HepG2 (cell line): Measurements from ENCODE around the gene S100A7.

ENCODE experiments used
- BORCS8-MEF2B ChIP-seq: sonication (generic); formaldehyde crosslinking; IDR thresholded peaks from 2 replicates; pipeline ENCODE4 v1.8.0; 2022; ENCODE audit warnings: mild to moderate bottlenecking, missing genetic modification reagents
- FOXM1 ChIP-seq: sonication (generic); formaldehyde crosslinking; IDR thresholded peaks from 2 replicates; pipeline ENCODE4 v1.5.0; 2020; ENCODE audit warnings: missing genetic modification reagents
- NCOR1 ChIP-seq: fragments of 200-600 bp; sonication (generic); IDR thresholded peaks from 2 replicates; pipeline ENCODE4 v1.7.0; 2017; ENCODE audit warnings: antibody characterized with exemption, low read length, borderline replicate concordance
- SP1 ChIP-seq, 2 experiments: fragments of 450-650 bp in 1 of 2; sonication (generic) in 1 of 2; formaldehyde crosslinking in 1 of 2; IDR thresholded peaks; 2 replicates each; pipeline versions ENCODE4 v1.4.0 to v1.6.1; 2016 to 2020; ENCODE audit warnings: missing genetic modification reagents in 1 of 2
- TF ChIP-seq, protein P1 (sequence below), 2 experiments: IDR thresholded peaks; 2 replicates each; pipeline ENCODE4 v1.6.1; 2011 to 2012; ENCODE audit warnings: low read length in 2 of 2, borderline replicate concordance in 1 of 2, low read depth in 1 of 2, mild to moderate bottlenecking in 1 of 2, moderate library complexity in 1 of 2
- TF ChIP-seq, protein P2 (sequence below): sonication (generic); formaldehyde crosslinking; IDR thresholded peaks from 2 replicates; pipeline ENCODE4 v1.5.0; 2020; ENCODE audit warnings: mild to moderate bottlenecking, missing genetic modification reagents, moderate library complexity
- TF ChIP-seq, protein P3 (sequence below): IDR thresholded peaks from 2 replicates; pipeline ENCODE4 v1.6.1; 2012; ENCODE audit warnings: low read length, improper control_type of control experiment

DNA sequence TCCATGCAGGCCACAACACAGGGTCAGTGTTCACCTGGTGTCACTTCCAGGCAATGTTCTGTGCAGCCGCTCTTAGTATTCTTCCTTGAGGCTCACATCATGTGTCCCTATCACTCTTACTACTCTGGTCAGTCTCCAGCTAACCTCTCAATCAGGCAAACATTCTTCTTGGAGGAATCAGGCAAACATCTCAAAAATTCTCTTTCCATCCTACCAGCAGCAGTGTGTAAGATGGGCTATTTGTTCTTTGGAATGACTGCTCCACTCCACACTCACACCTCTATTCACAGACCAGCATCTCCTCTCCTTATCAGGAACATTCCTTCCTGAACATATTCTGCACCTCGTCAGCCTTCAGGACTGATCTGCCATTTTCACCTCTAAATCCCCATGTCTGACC is 40.1 kb downstream of the S100A7 start:
- TF ChIP-seq, protein P1, sequence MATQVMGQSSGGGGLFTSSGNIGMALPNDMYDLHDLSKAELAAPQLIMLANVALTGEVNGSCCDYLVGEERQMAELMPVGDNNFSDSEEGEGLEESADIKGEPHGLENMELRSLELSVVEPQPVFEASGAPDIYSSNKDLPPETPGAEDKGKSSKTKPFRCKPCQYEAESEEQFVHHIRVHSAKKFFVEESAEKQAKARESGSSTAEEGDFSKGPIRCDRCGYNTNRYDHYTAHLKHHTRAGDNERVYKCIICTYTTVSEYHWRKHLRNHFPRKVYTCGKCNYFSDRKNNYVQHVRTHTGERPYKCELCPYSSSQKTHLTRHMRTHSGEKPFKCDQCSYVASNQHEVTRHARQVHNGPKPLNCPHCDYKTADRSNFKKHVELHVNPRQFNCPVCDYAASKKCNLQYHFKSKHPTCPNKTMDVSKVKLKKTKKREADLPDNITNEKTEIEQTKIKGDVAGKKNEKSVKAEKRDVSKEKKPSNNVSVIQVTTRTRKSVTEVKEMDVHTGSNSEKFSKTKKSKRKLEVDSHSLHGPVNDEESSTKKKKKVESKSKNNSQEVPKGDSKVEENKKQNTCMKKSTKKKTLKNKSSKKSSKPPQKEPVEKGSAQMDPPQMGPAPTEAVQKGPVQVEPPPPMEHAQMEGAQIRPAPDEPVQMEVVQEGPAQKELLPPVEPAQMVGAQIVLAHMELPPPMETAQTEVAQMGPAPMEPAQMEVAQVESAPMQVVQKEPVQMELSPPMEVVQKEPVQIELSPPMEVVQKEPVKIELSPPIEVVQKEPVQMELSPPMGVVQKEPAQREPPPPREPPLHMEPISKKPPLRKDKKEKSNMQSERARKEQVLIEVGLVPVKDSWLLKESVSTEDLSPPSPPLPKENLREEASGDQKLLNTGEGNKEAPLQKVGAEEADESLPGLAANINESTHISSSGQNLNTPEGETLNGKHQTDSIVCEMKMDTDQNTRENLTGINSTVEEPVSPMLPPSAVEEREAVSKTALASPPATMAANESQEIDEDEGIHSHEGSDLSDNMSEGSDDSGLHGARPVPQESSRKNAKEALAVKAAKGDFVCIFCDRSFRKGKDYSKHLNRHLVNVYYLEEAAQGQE (IDR thresholded peaks at IDR 0.05; ENCODE audit: borderline replicate concordance in 1 of 2, low read depth in 1 of 2, low read length in 2 of 2) = no peak
- TF ChIP-seq, protein P2, sequence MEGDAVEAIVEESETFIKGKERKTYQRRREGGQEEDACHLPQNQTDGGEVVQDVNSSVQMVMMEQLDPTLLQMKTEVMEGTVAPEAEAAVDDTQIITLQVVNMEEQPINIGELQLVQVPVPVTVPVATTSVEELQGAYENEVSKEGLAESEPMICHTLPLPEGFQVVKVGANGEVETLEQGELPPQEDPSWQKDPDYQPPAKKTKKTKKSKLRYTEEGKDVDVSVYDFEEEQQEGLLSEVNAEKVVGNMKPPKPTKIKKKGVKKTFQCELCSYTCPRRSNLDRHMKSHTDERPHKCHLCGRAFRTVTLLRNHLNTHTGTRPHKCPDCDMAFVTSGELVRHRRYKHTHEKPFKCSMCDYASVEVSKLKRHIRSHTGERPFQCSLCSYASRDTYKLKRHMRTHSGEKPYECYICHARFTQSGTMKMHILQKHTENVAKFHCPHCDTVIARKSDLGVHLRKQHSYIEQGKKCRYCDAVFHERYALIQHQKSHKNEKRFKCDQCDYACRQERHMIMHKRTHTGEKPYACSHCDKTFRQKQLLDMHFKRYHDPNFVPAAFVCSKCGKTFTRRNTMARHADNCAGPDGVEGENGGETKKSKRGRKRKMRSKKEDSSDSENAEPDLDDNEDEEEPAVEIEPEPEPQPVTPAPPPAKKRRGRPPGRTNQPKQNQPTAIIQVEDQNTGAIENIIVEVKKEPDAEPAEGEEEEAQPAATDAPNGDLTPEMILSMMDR (CRISPR knock-in tag) = no peak
- no peak for TF ChIP-seq SP1 (IDR thresholded peaks at IDR 0.05)
- TF ChIP-seq SP1 (CRISPR knock-in tag; IDR thresholded peaks at IDR 0.05) = no peak
- no peak for TF ChIP-seq BORCS8-MEF2B
- TF ChIP-seq, protein P3, sequence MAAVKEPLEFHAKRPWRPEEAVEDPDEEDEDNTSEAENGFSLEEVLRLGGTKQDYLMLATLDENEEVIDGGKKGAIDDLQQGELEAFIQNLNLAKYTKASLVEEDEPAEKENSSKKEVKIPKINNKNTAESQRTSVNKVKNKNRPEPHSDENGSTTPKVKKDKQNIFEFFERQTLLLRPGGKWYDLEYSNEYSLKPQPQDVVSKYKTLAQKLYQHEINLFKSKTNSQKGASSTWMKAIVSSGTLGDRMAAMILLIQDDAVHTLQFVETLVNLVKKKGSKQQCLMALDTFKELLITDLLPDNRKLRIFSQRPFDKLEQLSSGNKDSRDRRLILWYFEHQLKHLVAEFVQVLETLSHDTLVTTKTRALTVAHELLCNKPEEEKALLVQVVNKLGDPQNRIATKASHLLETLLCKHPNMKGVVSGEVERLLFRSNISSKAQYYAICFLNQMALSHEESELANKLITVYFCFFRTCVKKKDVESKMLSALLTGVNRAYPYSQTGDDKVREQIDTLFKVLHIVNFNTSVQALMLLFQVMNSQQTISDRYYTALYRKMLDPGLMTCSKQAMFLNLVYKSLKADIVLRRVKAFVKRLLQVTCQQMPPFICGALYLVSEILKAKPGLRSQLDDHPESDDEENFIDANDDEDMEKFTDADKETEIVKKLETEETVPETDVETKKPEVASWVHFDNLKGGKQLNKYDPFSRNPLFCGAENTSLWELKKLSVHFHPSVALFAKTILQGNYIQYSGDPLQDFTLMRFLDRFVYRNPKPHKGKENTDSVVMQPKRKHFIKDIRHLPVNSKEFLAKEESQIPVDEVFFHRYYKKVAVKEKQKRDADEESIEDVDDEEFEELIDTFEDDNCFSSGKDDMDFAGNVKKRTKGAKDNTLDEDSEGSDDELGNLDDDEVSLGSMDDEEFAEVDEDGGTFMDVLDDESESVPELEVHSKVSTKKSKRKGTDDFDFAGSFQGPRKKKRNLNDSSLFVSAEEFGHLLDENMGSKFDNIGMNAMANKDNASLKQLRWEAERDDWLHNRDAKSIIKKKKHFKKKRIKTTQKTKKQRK = no peak
- TF ChIP-seq FOXM1 = no peak
- TF ChIP-seq NCOR1 = no peak
